Stimulated activated memory B cell treated with anti-CD40 and anti-IgM and Interleukin-4, amounts not matched to agents 10 μg/mL and 1 μg/mL and 100 μg/mL, for 72 hours (primary cell): ENCODE results near the gene DNAJA4.

Experiments used
- ATAC-seq: fragments of 150-1000 bp; cut with Tn5 transposase; 2 replicates; pipeline ENCODE4 v1.10.0; 2021
- H3K27ac Mint-ChIP-seq: one replicate; pipeline ENCODE4 v1.8.0; 2022; ENCODE audit warnings: mild to moderate bottlenecking, mixed read lengths
- H3K27me3 Mint-ChIP-seq: one replicate; pipeline ENCODE4 v1.8.0; 2022; ENCODE audit warnings: mixed read lengths
- H3K36me3 Mint-ChIP-seq: one replicate; pipeline ENCODE4 v1.8.0; 2022; ENCODE audit warnings: mixed read lengths
- H3K4me1 Mint-ChIP-seq: one replicate; pipeline ENCODE4 v1.8.0; 2022; ENCODE audit warnings: mixed read lengths
- H3K4me3 Mint-ChIP-seq: one replicate; pipeline ENCODE4 v1.8.0; 2022; ENCODE audit warnings: mild to moderate bottlenecking, moderate library complexity, mixed read lengths
- H3K9me3 Mint-ChIP-seq: one replicate; pipeline ENCODE4 v1.8.0; 2022; ENCODE audit warnings: mixed read lengths

DNAJA4 gene

GRCh38 chr15:78259232-78259631 lies 5.1 kb upstream of the DNAJA4 start:
- Mint-ChIP-seq H3K4me1 (no peaks in the 10 kb centered on the region), H3K36me3 (no peaks in the 10 kb centered on the region), H3K9me3 (no peaks in the 10 kb centered on the region), H3K27me3 (no peaks in the 10 kb centered on the region), H3K27ac (no peak overlapping the region), H3K4me3 (no peak overlapping the region)
- ATAC-seq = no peak

- no peak overlapping the region for H3K4me3 Mint-ChIP-seq
- H3K9me3 Mint-ChIP-seq = no peaks in the 10 kb centered on the region
- ATAC-seq = no peak
- H3K27ac Mint-ChIP-seq = no peak overlapping the region
- peaks cover 5% of the 10 kb centered on the region for H3K4me1 Mint-ChIP-seq
- H3K36me3 Mint-ChIP-seq = no peaks in the 10 kb centered on the region
- no peaks in the 10 kb centered on the region for H3K27me3 Mint-ChIP-seq
Observed at GRCh38 chr15:78260489-78260888, 3.9 kb upstream of the DNAJA4 start.

GRCh38 chr15:78261062-78261461 lies 3.3 kb upstream of the DNAJA4 start:
- no peak for ATAC-seq
- Mint-ChIP-seq H3K9me3 (no peaks in the 10 kb centered on the region), H3K27ac (no peak overlapping the region), H3K27me3 (no peaks in the 10 kb centered on the region), H3K36me3 (no peaks in the 10 kb centered on the region), H3K4me1 (peaks cover 11% of the 10 kb centered on the region), H3K4me3 (no peak overlapping the region)

- ATAC-seq = no peak
- Mint-ChIP-seq H3K27ac (no peak overlapping the region), H3K27me3 (no peaks in the 10 kb centered on the region), H3K4me1 (peaks cover 11% of the 10 kb centered on the region), H3K4me3 (peak overlapping the region; percentile 38), H3K36me3 (no peaks in the 10 kb centered on the region), H3K9me3 (no peaks in the 10 kb centered on the region)
Observed at GRCh38 chr15:78263351-78263781, 996 bp upstream of the DNAJA4 start.

- H3K36me3 Mint-ChIP-seq = no peaks in the 10 kb centered on the region
- no peak overlapping the region for H3K27ac Mint-ChIP-seq
- ATAC-seq = peak; percentile 32
- no peaks in the 10 kb centered on the region for H3K9me3 Mint-ChIP-seq
- H3K4me3 Mint-ChIP-seq = peak overlapping the region; percentile 38
- H3K4me1 Mint-ChIP-seq = peaks cover 11% of the 10 kb centered on the region
- no peaks in the 10 kb centered on the region for H3K27me3 Mint-ChIP-seq
Observed at GRCh38 chr15:78263907-78264303, 457 bp upstream of the DNAJA4 start.

- Mint-ChIP-seq H3K9me3 (no peaks in the 10 kb centered on the region), H3K27ac (peak overlapping the region; percentile 71)
Observed at GRCh38 chr15:78265137-78265460, 737 bp downstream of the DNAJA4 start.

GRCh38 chr15:78265752-78266224 lies 1.4 kb downstream of the DNAJA4 start:
- H3K36me3 Mint-ChIP-seq = no peaks in the 10 kb centered on the region
- H3K4me3 Mint-ChIP-seq = peak overlapping the region; percentile 24
- no peak for ATAC-seq
- no peak overlapping the region for H3K27ac Mint-ChIP-seq
- no peaks in the 10 kb centered on the region for H3K27me3 Mint-ChIP-seq
- peaks cover 11% of the 10 kb centered on the region for H3K4me1 Mint-ChIP-seq
- H3K9me3 Mint-ChIP-seq = no peaks in the 10 kb centered on the region

More at GRCh38 chr15:78265137-78265460, 737 bp downstream of the DNAJA4 start:
- Mint-ChIP-seq H3K36me3 (no peaks in the 10 kb centered on the region), H3K4me1 (peaks cover 11% of the 10 kb centered on the region), H3K4me3 (peak overlapping the region; percentile 78), H3K27me3 (no peaks in the 10 kb centered on the region)
- no peak for ATAC-seq

GRCh38 chr15:78266229-78266628 lies 1.9 kb downstream of the DNAJA4 start:
- Mint-ChIP-seq H3K27ac (no peak overlapping the region), H3K4me1 (peaks cover 11% of the 10 kb centered on the region), H3K27me3 (no peaks in the 10 kb centered on the region), H3K9me3 (no peaks in the 10 kb centered on the region), H3K36me3 (no peaks in the 10 kb centered on the region), H3K4me3 (no peak overlapping the region)
- no peak for ATAC-seq

- no peak for ATAC-seq
- Mint-ChIP-seq H3K27ac (no peak overlapping the region), H3K4me3 (no peak overlapping the region), H3K27me3 (no peaks in the 10 kb centered on the region), H3K36me3 (no peaks in the 10 kb centered on the region), H3K9me3 (no peaks in the 10 kb centered on the region), H3K4me1 (peaks cover 11% of the 10 kb centered on the region)
Observed at GRCh38 chr15:78266806-78267205, 2.4 kb downstream of the DNAJA4 start.

- Mint-ChIP-seq H3K4me3 (no peak overlapping the region), H3K27ac (no peak overlapping the region), H3K4me1 (no peaks in the 10 kb centered on the region), H3K9me3 (no peaks in the 10 kb centered on the region), H3K27me3 (no peaks in the 10 kb centered on the region), H3K36me3 (peaks cover 16% of the 10 kb centered on the region)
- ATAC-seq = no peak
Observed at GRCh38 chr15:78272316-78272715, 8.0 kb downstream of the DNAJA4 start.

GRCh38 chr15:78272776-78273175 lies 8.4 kb downstream of the DNAJA4 start:
- H3K27me3 Mint-ChIP-seq = no peaks in the 10 kb centered on the region
- ATAC-seq = no peak
- no peaks in the 10 kb centered on the region for H3K9me3 Mint-ChIP-seq
- H3K36me3 Mint-ChIP-seq = peaks cover 19% of the 10 kb centered on the region
- no peaks in the 10 kb centered on the region for H3K4me1 Mint-ChIP-seq
- no peak overlapping the region for H3K4me3 Mint-ChIP-seq
- H3K27ac Mint-ChIP-seq = no peak overlapping the region

- peaks cover 30% of the 10 kb centered on the region for H3K36me3 Mint-ChIP-seq
- H3K27ac Mint-ChIP-seq = no peak overlapping the region
- H3K4me3 Mint-ChIP-seq = no peak overlapping the region
Observed at GRCh38 chr15:78274994-78275393, 10.6 kb downstream of the DNAJA4 start.

GRCh38 chr15:78276064-78276943 lies 11.9 kb downstream of the DNAJA4 start:
- H3K27me3 Mint-ChIP-seq = no peaks in the 10 kb centered on the region
- no peaks in the 10 kb centered on the region for H3K9me3 Mint-ChIP-seq
- H3K4me3 Mint-ChIP-seq = no peak overlapping the region
- no peak overlapping the region for H3K27ac Mint-ChIP-seq
- no peak for ATAC-seq
- peaks cover 34% of the 10 kb centered on the region for H3K36me3 Mint-ChIP-seq
- H3K4me1 Mint-ChIP-seq = no peaks in the 10 kb centered on the region

More at GRCh38 chr15:78274994-78275393, 10.6 kb downstream of the DNAJA4 start:
- no peak for ATAC-seq
- no peaks in the 10 kb centered on the region for H3K27me3 Mint-ChIP-seq
- no peaks in the 10 kb centered on the region for H3K4me1 Mint-ChIP-seq
- H3K9me3 Mint-ChIP-seq = no peaks in the 10 kb centered on the region

GRCh38 chr15:78280319-78281072 lies 16.1 kb downstream of the DNAJA4 start:
- Mint-ChIP-seq H3K4me1 (no peaks in the 10 kb centered on the region), H3K27me3 (no peaks in the 10 kb centered on the region), H3K4me3 (no peak overlapping the region), H3K27ac (no peak overlapping the region), H3K9me3 (no peaks in the 10 kb centered on the region), H3K36me3 (peaks cover 33% of the 10 kb centered on the region)
- ATAC-seq = no peak

GRCh38 chr15:78282324-78282723 lies 18.0 kb downstream of the DNAJA4 start:
- Mint-ChIP-seq H3K27me3 (no peaks in the 10 kb centered on the region), H3K36me3 (peaks cover 49% of the 10 kb centered on the region), H3K4me1 (no peaks in the 10 kb centered on the region), H3K9me3 (no peaks in the 10 kb centered on the region), H3K27ac (no peak overlapping the region), H3K4me3 (no peak overlapping the region)
- ATAC-seq = no peak

GRCh38 chr15:78284758-78285157 lies 20.4 kb downstream of the DNAJA4 start:
- no peaks in the 10 kb centered on the region for H3K27me3 Mint-ChIP-seq
- no peak overlapping the region for H3K4me3 Mint-ChIP-seq
- H3K27ac Mint-ChIP-seq = no peak overlapping the region
- no peaks in the 10 kb centered on the region for H3K9me3 Mint-ChIP-seq
- H3K4me1 Mint-ChIP-seq = no peaks in the 10 kb centered on the region
- peaks cover 59% of the 10 kb centered on the region for H3K36me3 Mint-ChIP-seq
- no peak for ATAC-seq
